ENCODE measurements around the gene TANGO2.

DNA sequence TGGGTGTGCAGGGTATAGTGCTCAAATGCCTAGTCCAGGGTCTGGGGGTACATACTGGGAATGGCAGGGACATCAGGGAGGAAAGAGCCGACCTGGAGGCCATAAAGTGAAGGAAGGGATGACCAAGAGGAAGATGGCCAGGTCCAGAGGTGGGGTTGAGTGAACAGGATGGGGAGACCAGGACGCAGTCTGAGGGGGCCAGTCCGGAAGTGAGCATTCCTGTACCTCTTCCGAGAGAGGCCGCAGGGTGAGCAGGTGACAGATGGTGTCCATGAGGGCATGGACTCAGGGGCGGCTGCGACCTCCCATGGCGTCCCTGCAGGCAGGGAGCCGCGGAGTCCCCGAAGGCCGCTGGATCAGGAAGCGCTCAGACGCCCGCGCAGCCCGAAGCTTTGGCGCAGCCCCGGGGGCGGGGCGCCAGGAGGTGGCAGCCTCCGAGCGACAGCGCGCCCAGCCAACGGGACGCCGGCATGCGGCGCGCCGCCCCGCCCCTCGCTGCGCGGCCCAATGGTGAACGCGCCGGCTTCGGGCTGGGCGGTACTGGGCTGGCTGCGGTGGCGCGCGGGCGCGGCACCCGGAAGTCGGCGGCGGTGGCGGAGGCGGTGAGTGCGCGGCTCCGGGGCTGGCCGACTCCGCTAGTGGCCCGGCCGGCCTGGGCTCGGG lies at the start of gene TANGO2:
- TF ChIP-seq, protein P1, sequence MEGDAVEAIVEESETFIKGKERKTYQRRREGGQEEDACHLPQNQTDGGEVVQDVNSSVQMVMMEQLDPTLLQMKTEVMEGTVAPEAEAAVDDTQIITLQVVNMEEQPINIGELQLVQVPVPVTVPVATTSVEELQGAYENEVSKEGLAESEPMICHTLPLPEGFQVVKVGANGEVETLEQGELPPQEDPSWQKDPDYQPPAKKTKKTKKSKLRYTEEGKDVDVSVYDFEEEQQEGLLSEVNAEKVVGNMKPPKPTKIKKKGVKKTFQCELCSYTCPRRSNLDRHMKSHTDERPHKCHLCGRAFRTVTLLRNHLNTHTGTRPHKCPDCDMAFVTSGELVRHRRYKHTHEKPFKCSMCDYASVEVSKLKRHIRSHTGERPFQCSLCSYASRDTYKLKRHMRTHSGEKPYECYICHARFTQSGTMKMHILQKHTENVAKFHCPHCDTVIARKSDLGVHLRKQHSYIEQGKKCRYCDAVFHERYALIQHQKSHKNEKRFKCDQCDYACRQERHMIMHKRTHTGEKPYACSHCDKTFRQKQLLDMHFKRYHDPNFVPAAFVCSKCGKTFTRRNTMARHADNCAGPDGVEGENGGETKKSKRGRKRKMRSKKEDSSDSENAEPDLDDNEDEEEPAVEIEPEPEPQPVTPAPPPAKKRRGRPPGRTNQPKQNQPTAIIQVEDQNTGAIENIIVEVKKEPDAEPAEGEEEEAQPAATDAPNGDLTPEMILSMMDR (IDR thresholded peaks at IDR 0.05) = no peak
- no peak for TF ChIP-seq POLR2A (IDR thresholded peaks at IDR 0.05)
